ENCODE results near the gene SALL1. TPM values are rescaled to one million over a fixed set of nuclear protein-coding genes. Genes with fewer than 3 reads are reported as not detected.

The SALL1 gene
- polyA plus RNA-seq, 1 experiment: 9.9 TPM

GRCh38 chr16:51133183-51133582 is 17.9 kb downstream of the SALL1 start:
- no peak for DNase-seq (ENCODE audit: low read depth, low spot score)
- Histone ChIP-seq H3K27ac (ENCODE audit: low read depth, low read length) (no peak overlapping the region), H3K4me3 (ENCODE audit: low read depth, low read length) (no peak overlapping the region), H3K27me3 (ENCODE audit: control insufficient read depth, insufficient read depth, low read length) (no peaks in the 10 kb centered on the region), H3K9me3 (ENCODE audit: control insufficient read depth, insufficient read depth, low read length) (no peaks in the 10 kb centered on the region; the same call in 1 of the 2 replicates)
- TF ChIP-seq CTCF (IDR thresholded peaks at IDR 0.05; ENCODE audit: low read depth, low read length): no peak
- ChIA-PET CTCF (interaction anchor here (0.6 to 1.5 kb wide), 4 partner anchors 14 to 686 kb away, joined by 3 to 6 read pairs (median 4); no protein-coding TSS in a partner anchor), POLR2A (interaction anchor here (0.9 kb wide), 1 partner anchor 649 kb away, joined by 3 read pairs; no protein-coding TSS in a partner anchor)

GRCh38 chr16:51132490-51133115 is 18.5 kb downstream of the SALL1 start:
- CTCF ChIA-PET: interaction anchor here (0.6 to 1.5 kb wide), 5 partner anchors 15 to 686 kb away, joined by 3 to 6 read pairs (median 4); no protein-coding TSS in a partner anchor
- no peaks in the 10 kb centered on the region for H3K27me3 ChIP-seq (ENCODE audit: control insufficient read depth, insufficient read depth, low read length)

GRCh38 chr16:51131619-51132018 is 19.5 kb downstream of the SALL1 start:
- no peak for TF ChIP-seq CTCF (IDR thresholded peaks at IDR 0.05; ENCODE audit: low read depth, low read length)
- Histone ChIP-seq H3K9me3 (ENCODE audit: control insufficient read depth, insufficient read depth, low read length) (no peaks in the 10 kb centered on the region; the same call in 1 of the 2 replicates), H3K4me3 (ENCODE audit: low read depth, low read length) (no peak overlapping the region), H3K27ac (ENCODE audit: low read depth, low read length) (no peak overlapping the region), H3K27me3 (ENCODE audit: control insufficient read depth, insufficient read depth, low read length) (no peaks in the 10 kb centered on the region)
- POLR2A ChIA-PET: no interaction called here
- CTCF ChIA-PET: no interaction called here
- DNase-seq (ENCODE audit: low read depth, low spot score): no peak

More at GRCh38 chr16:51132490-51133115, 18.5 kb downstream of the SALL1 start:
- no peak for DNase-seq (ENCODE audit: low read depth, low spot score)
- Histone ChIP-seq H3K27ac (ENCODE audit: low read depth, low read length) (no peak overlapping the region), H3K9me3 (ENCODE audit: control insufficient read depth, insufficient read depth, low read length) (no peaks in the 10 kb centered on the region; the same call in 1 of the 2 replicates), H3K4me3 (ENCODE audit: low read depth, low read length) (no peak overlapping the region)
- no peak for TF ChIP-seq CTCF (IDR thresholded peaks at IDR 0.05; ENCODE audit: low read depth, low read length)
- POLR2A ChIA-PET: interaction anchor here (0.9 kb wide), 1 partner anchor 649 kb away, joined by 3 read pairs; no protein-coding TSS in a partner anchor

- no peaks in the 10 kb centered on the region for H3K9me3 ChIP-seq (ENCODE audit: control insufficient read depth, insufficient read depth, low read length)
- no peak for TF ChIP-seq CTCF (IDR thresholded peaks at IDR 0.05; ENCODE audit: low read depth, low read length)
- H3K27ac ChIP-seq (ENCODE audit: low read depth, low read length): no peak overlapping the region
- ChIA-PET CTCF (interaction anchor here (0.8 to 0.9 kb wide), 2 partner anchors 632 to 853 kb away, joined by 3 to 5 read pairs; no protein-coding TSS in a partner anchor), POLR2A (no interaction called here)
- H3K27me3 ChIP-seq (ENCODE audit: control insufficient read depth, insufficient read depth, low read length): no peaks in the 10 kb centered on the region
- DNase-seq (ENCODE audit: low read depth, low spot score): no peak
- H3K4me3 ChIP-seq (ENCODE audit: low read depth, low read length): no peak overlapping the region
These were observed 22.0 kb downstream of the SALL1 start for GRCh38 chr16:51129105-51129504.

- Histone ChIP-seq H3K27me3 (ENCODE audit: control insufficient read depth, insufficient read depth, low read length) (peaks cover 10% of the 10 kb centered on the region), H3K9me3 (ENCODE audit: control insufficient read depth, insufficient read depth, low read length) (no peaks in the 10 kb centered on the region), H3K4me3 (ENCODE audit: low read depth, low read length) (no peak overlapping the region), H3K27ac (ENCODE audit: low read depth, low read length) (no peak overlapping the region)
- POLR2A ChIA-PET: no interaction called here
- CTCF ChIA-PET: no interaction called here
- no peak for TF ChIP-seq CTCF (IDR thresholded peaks at IDR 0.05; ENCODE audit: low read depth, low read length)
- DNase-seq (ENCODE audit: low read depth, low spot score): no peak
These were observed 25.1 kb downstream of the SALL1 start for GRCh38 chr16:51125992-51126391.
